Measurements from ENCODE around the gene RGPD3.
"Not testable (repeated sequence)": the region's sequence is repeated elsewhere in the genome, so short reads cannot be mapped to it uniquely, and the experiment has no call there.

DNA sequence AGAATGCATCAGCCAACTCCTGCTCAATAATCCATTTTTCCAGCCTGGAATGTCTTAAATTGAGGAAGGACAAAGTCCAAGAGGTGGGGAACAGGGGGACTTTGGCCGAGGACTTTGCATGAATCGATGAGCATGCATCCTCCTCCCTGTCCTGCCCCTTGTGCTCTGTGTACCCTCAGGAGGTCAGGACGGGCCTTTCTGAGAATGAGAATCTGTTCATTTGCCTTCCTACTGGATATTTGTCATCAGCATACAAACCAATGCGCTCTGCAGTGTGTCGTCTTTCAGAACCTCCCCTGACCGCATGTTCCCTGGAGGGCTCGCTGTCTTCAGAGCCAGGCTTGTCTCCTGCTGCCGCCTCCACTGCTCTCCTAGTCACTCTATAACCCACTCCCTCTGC is 83.7 kb downstream of the RGPD3 start:
- not testable (repeated sequence) for TF ChIP-seq POLR2A (IDR thresholded peaks at IDR 0.05; ENCODE audit: low read length); GATA1 (IDR thresholded peaks at IDR 0.05; ENCODE audit: low read depth, low read length)
